Astrocyte (in vitro differentiated cells and primary cell): Measurements from ENCODE around the gene OLA1. TPM values are rescaled to one million over a fixed set of nuclear protein-coding genes. Genes with fewer than 3 reads are reported as not detected.
A peak's percentile ranks its signal among the peaks of the same experiment; 100 is the strongest.

Experiments
- DNase-seq: peaks from one replicate; pipeline ENCODE4 v3.0.0-alpha.2; 2010; ENCODE audit warnings: low read depth
- FAIRE-seq: peaks from 2 replicates; lab custom pipeline; 2011; peaks lifted over from hg19 to GRCh38; lab: Jason Lieb, UNC
- H2AFZ ChIP-seq: 2 replicates; pipeline ENCODE4 v1.6.0; 2012; ENCODE audit warnings: low read depth, low read length, inconsistent platforms
- H3K27ac ChIP-seq: 2 replicates; pipeline ENCODE4 v1.5.1; 2011; ENCODE audit warnings: low read depth, low read length, inconsistent platforms
- H3K27me3 ChIP-seq: 2 replicates; pipeline ENCODE4 v1.6.0; 2011; ENCODE audit warnings: low read length, inconsistent platforms; ENCODE audit not compliant: insufficient read depth
- H3K36me3 ChIP-seq: 2 replicates; pipeline ENCODE4 v1.5.1; 2011; ENCODE audit warnings: low read length, inconsistent platforms; ENCODE audit not compliant: insufficient read depth
- H3K4me1 ChIP-seq: 2 replicates; pipeline ENCODE4 v1.5.1; 2011; ENCODE audit warnings: low read length, inconsistent platforms; ENCODE audit not compliant: insufficient read depth
- H3K4me2 ChIP-seq: 2 replicates; pipeline ENCODE4 v1.6.0; 2012; ENCODE audit warnings: low read length, inconsistent platforms
- H3K4me3 ChIP-seq: 2 replicates; pipeline ENCODE4 v1.5.1; 2011; ENCODE audit warnings: low read depth, mild to moderate bottlenecking, low read length, inconsistent platforms; ENCODE audit not compliant: insufficient read depth
- H3K79me2 ChIP-seq: 2 replicates; pipeline ENCODE4 v1.6.0; 2012; ENCODE audit warnings: mild to moderate bottlenecking, low read length, inconsistent platforms; ENCODE audit not compliant: insufficient read depth
- H3K9ac ChIP-seq: 2 replicates; pipeline ENCODE4 v1.6.0; 2012; ENCODE audit warnings: mild to moderate bottlenecking, low read length, inconsistent platforms
- H3K9me3 ChIP-seq: 2 replicates; pipeline ENCODE4 v1.5.1; 2012; ENCODE audit warnings: low read depth, mild to moderate bottlenecking, low read length, inconsistent platforms; ENCODE audit not compliant: insufficient read depth
- H4K20me1 ChIP-seq: 2 replicates; pipeline ENCODE4 v1.6.0; 2012; ENCODE audit warnings: low read length, inconsistent platforms; ENCODE audit not compliant: insufficient read depth
- H3K27ac Mint-ChIP-seq: one replicate; pipeline ENCODE4 v1.8.0; 2021; ENCODE audit warnings: mild to moderate bottlenecking, mixed read lengths; ENCODE audit not compliant: unreplicated experiment
- H3K27me3 Mint-ChIP-seq: one replicate; pipeline ENCODE4 v1.8.0; 2021; ENCODE audit warnings: low read depth, mixed read lengths; ENCODE audit not compliant: unreplicated experiment
- H3K36me3 Mint-ChIP-seq: one replicate; pipeline ENCODE4 v1.8.0; 2021; ENCODE audit warnings: low read depth, mixed read lengths; ENCODE audit not compliant: unreplicated experiment
- H3K4me1 Mint-ChIP-seq: one replicate; pipeline ENCODE4 v1.8.0; 2021; ENCODE audit warnings: low read depth, mixed read lengths; ENCODE audit not compliant: unreplicated experiment
- H3K4me3 Mint-ChIP-seq: one replicate; pipeline ENCODE4 v1.8.0; 2021; ENCODE audit warnings: mild to moderate bottlenecking, moderate library complexity, mixed read lengths; ENCODE audit not compliant: unreplicated experiment
- H3K9me3 Mint-ChIP-seq: one replicate; pipeline ENCODE4 v1.8.0; 2021; ENCODE audit warnings: mild to moderate bottlenecking, mixed read lengths; ENCODE audit not compliant: unreplicated experiment
- CTCF ChIP-seq: IDR thresholded peaks from 2 replicates; pipeline ENCODE4 v1.5.1; 2011; ENCODE audit warnings: low read depth, mild to moderate bottlenecking, inconsistent platforms, low read length, moderate library complexity; ENCODE audit not compliant: insufficient read depth
- EZH2 ChIP-seq: IDR thresholded peaks from 2 replicates; pipeline ENCODE4 v1.6.1; 2012; ENCODE audit warnings: mild to moderate bottlenecking, low read length, inconsistent platforms; ENCODE audit not compliant: insufficient read depth
- total RNA-seq: library from RNA; stranded (reverse); gene quantifications from 2 replicates; pipeline ENCODE4 v1.2.1, GENCODE V29; 2021

Gene OLA1
- total RNA-seq, 1 donor from 2014 or later = 104 TPM

- Histone ChIP-seq H3K36me3 (no peaks in the 10 kb centered on the region), H4K20me1 (peaks cover 13% of the 10 kb centered on the region), H3K4me3 (no peak overlapping the region), H3K9me3 (no peaks in the 10 kb centered on the region), H3K4me1 (no peaks in the 10 kb centered on the region), H2AFZ (no peak overlapping the region), H3K4me2 (no peak overlapping the region), H3K79me2 (peaks cover 11% of the 10 kb centered on the region), H3K27me3 (no peaks in the 10 kb centered on the region), H3K27ac (no peak overlapping the region), H3K9ac (no peak overlapping the region)
- Mint-ChIP-seq H3K9me3 (no peaks in the 10 kb centered on the region), H3K4me1 (no peaks in the 10 kb centered on the region), H3K36me3 (peaks cover 9% of the 10 kb centered on the region), H3K4me3 (no peak overlapping the region), H3K27me3 (no peaks in the 10 kb centered on the region), H3K27ac (no peak overlapping the region)
- FAIRE-seq (no peak), DNase-seq (no peak)
- TF ChIP-seq EZH2 (no peak), CTCF (no peak)
These were observed 106.0 kb downstream of the OLA1 start for GRCh38 chr2:174142290-174142689.

- DNase-seq (no peak), FAIRE-seq (no peak)
- H3K4me3 ChIP-seq = no peak overlapping the region
- Mint-ChIP-seq H3K9me3 (peaks cover 7% of the 10 kb centered on the region), H3K27ac (no peak overlapping the region), H3K4me1 (no peaks in the 10 kb centered on the region), H3K36me3 (peaks cover 24% of the 10 kb centered on the region), H3K4me3 (no peak overlapping the region), H3K27me3 (no peaks in the 10 kb centered on the region)
- H3K4me1 ChIP-seq = no peaks in the 10 kb centered on the region
- H3K36me3 ChIP-seq = no peaks in the 10 kb centered on the region
- no peak overlapping the region for H2AFZ ChIP-seq
- no peak overlapping the region for H3K9ac ChIP-seq
- no peak overlapping the region for H3K27ac ChIP-seq
- H3K27me3 ChIP-seq = no peaks in the 10 kb centered on the region
- no peaks in the 10 kb centered on the region for H3K79me2 ChIP-seq
- H4K20me1 ChIP-seq = peaks cover 4% of the 10 kb centered on the region
- H3K4me2 ChIP-seq = no peak overlapping the region
- no peaks in the 10 kb centered on the region for H3K9me3 ChIP-seq
- TF ChIP-seq CTCF (no peak), EZH2 (no peak)
These were observed 110.2 kb downstream of the OLA1 start for GRCh38 chr2:174138161-174138560.

GRCh38 chr2:174135981-174136380 is 112.4 kb downstream of the OLA1 start:
- H3K9me3 Mint-ChIP-seq = peaks cover 7% of the 10 kb centered on the region
- H3K79me2 ChIP-seq = no peaks in the 10 kb centered on the region
- H3K4me3 Mint-ChIP-seq = no peak overlapping the region
- H4K20me1 ChIP-seq = no peaks in the 10 kb centered on the region
- no peaks in the 10 kb centered on the region for H3K4me1 ChIP-seq
- H3K9ac ChIP-seq = no peak overlapping the region
- H3K4me2 ChIP-seq = no peak overlapping the region
- H3K9me3 ChIP-seq = no peaks in the 10 kb centered on the region
- H3K27me3 ChIP-seq = no peaks in the 10 kb centered on the region
- no peak overlapping the region for H3K4me3 ChIP-seq
- no peak overlapping the region for H3K27ac Mint-ChIP-seq
- peak; percentile 4 for DNase-seq
- peaks cover 24% of the 10 kb centered on the region for H3K36me3 Mint-ChIP-seq
- H3K36me3 ChIP-seq = no peaks in the 10 kb centered on the region
- FAIRE-seq = no peak
- H3K27ac ChIP-seq = no peak overlapping the region
- no peaks in the 10 kb centered on the region for H3K27me3 Mint-ChIP-seq
- no peak for TF ChIP-seq EZH2
- no peak for TF ChIP-seq CTCF
- no peaks in the 10 kb centered on the region for H3K4me1 Mint-ChIP-seq
- H2AFZ ChIP-seq = no peak overlapping the region
